HepG2 (cell line): Measurements from ENCODE around the gene SMDT1. TPM values are rescaled to one million over a fixed set of nuclear protein-coding genes. Genes with fewer than 3 reads are reported as not detected.

Experiments used
- ATAC-seq: fragments of 200-7000 bp; cut with Tn5 transposase; 3 replicates; pipeline ENCODE4 v1.9.1; 2020; ENCODE audit warnings: mild to moderate bottlenecking, moderate library complexity
- BruUV-seq: library from RNA; stranded (reverse); fragments of 400-500 nt; replicated peaks from 2 replicates; lab custom pipeline; 2021; lab: Mats Ljungman, UMichigan
- CTCF ChIA-PET: fragments of 300-600 bp; formaldehyde crosslinking; extraction: SDS; loops from one replicate; lab custom pipeline; 2021; ENCODE audit warnings: low total read pairs, inconsistent platforms, low intra/inter-chr PET ratio; lab: Yijun Ruan, JAX
- POLR2A ChIA-PET: fragments of 350-600 bp; sonication (Branson Sonifier 250); formaldehyde crosslinking; loops from one replicate; lab custom pipeline; 2020; ENCODE audit warnings: antibody characterized with exemption, inconsistent platforms; lab: Yijun Ruan, JAX
- DNase-seq: peaks from one replicate; pipeline ENCODE4 v3.0.0-alpha.2; 2015; ENCODE audit warnings: low spot score
- FAIRE-seq: peaks from 3 replicates; lab custom pipeline; 2011; peaks lifted over from hg19 to GRCh38; lab: Jason Lieb, UNC
- H2AFZ ChIP-seq: one replicate; pipeline ENCODE4 v1.6.1; 2011; ENCODE audit warnings: low read length, inconsistent platforms
- H3K27ac ChIP-seq: fragments of 300-600 bp; 3 replicates; pipeline ENCODE4 v1.8.0; 2011; ENCODE audit warnings: mixed run types, mild to moderate bottlenecking, mixed read lengths, low read length, inconsistent platforms; ENCODE audit not compliant: insufficient read depth; ENCODE audit errors: extremely low read length
- H3K27me3 ChIP-seq, 2 experiments: fragments of 200-600 bp in 1 of 2; 2 replicates in 1 of 2; 3 replicates in 1 of 2; pipeline versions ENCODE4 v1.6.0 to v1.8.0; 2011; ENCODE audit warnings: low read length in 2 of 2, mild to moderate bottlenecking in 2 of 2, moderate library complexity in 2 of 2, inconsistent platforms in 1 of 2; ENCODE audit not compliant: insufficient read depth in 2 of 2, control insufficient read depth in 1 of 2
- H3K36me3 ChIP-seq, 2 experiments: fragments of 200-600 bp in 1 of 2; replicated peaks in 1 of 2; 2 replicates in 1 of 2; 3 replicates in 1 of 2; pipeline versions ENCODE4 v1.5.1 to v1.8.0; 2011; ENCODE audit warnings: low read length in 2 of 2, inconsistent platforms in 1 of 2; ENCODE audit not compliant: insufficient read depth in 2 of 2, control insufficient read depth in 1 of 2
- H3K4me1 ChIP-seq: 2 replicates; pipeline ENCODE4 v1.5.1; 2012; ENCODE audit warnings: low read length, inconsistent platforms; ENCODE audit not compliant: insufficient read depth
- H3K4me2 ChIP-seq: 2 replicates; pipeline ENCODE4 v1.6.0; 2011; ENCODE audit warnings: low read depth, low read length, inconsistent platforms
- H3K4me3 ChIP-seq, 3 experiments: fragments of 200-600 bp in 1 of 3; sonication (generic), shearing (Covaris generic) in 1 of 3; replicated peaks in 1 of 3; 2 replicates each; pipeline ENCODE4 v1.5.1; 2011 to 2016; ENCODE audit warnings: low read length in 3 of 3, inconsistent platforms in 2 of 3, low read depth in 2 of 3, mild to moderate bottlenecking in 2 of 3, control low read depth in 1 of 3, mixed read lengths in 1 of 3; ENCODE audit not compliant: insufficient read depth in 1 of 3
- H3K79me2 ChIP-seq: one replicate; pipeline ENCODE4 v1.6.1; 2011; ENCODE audit warnings: low read length, inconsistent platforms; ENCODE audit not compliant: insufficient read depth
- H3K9ac ChIP-seq: 2 replicates; pipeline ENCODE4 v1.6.0; 2011; ENCODE audit warnings: mild to moderate bottlenecking, low read depth, low read length, inconsistent platforms; ENCODE audit not compliant: insufficient read depth
- H3K9me3 ChIP-seq: 2 replicates; pipeline ENCODE4 v1.5.1; 2012; ENCODE audit warnings: mild to moderate bottlenecking, low read length
- H4K20me1 ChIP-seq: 2 replicates; pipeline ENCODE4 v1.6.0; 2011; ENCODE audit warnings: inconsistent platforms, mild to moderate bottlenecking, low read length, moderate library complexity; ENCODE audit not compliant: insufficient read depth
- HOXA7 ChIP-seq: sonication (generic); formaldehyde crosslinking; IDR thresholded peaks from 2 replicates; pipeline ENCODE4 v1.8.1; 2022; ENCODE audit warnings: mild to moderate bottlenecking, missing genetic modification reagents, moderate library complexity
- MATR3 ChIP-seq: sonication (generic); formaldehyde crosslinking; IDR thresholded peaks from 2 replicates; pipeline ENCODE4 v1.4.0; 2020; ENCODE audit warnings: missing genetic modification reagents
- MEIS2 ChIP-seq: sonication (generic); formaldehyde crosslinking; IDR thresholded peaks from 2 replicates; pipeline ENCODE4 v1.9.0; 2021; ENCODE audit warnings: mild to moderate bottlenecking, missing genetic modification reagents
- MIER2 ChIP-seq: IDR thresholded peaks from 2 replicates; pipeline ENCODE4 v1.6.1; 2016; ENCODE audit warnings: missing biosample characterization, missing genetic modification reagents
- NCOA1 ChIP-seq: sonication (generic); formaldehyde crosslinking; IDR thresholded peaks from 2 replicates; pipeline ENCODE4 v1.9.0; 2021; ENCODE audit warnings: missing genetic modification reagents
- SRSF9 ChIP-seq: fragments of 200-400 bp; formaldehyde crosslinking; IDR thresholded peaks from 2 replicates; pipeline ENCODE4 v1.6.1; 2018; ENCODE audit warnings: borderline replicate concordance, mild to moderate bottlenecking, low read depth, low read length; ENCODE audit not compliant: insufficient read depth, poor library complexity, severe bottlenecking
- ZBTB10 ChIP-seq: sonication (generic); formaldehyde crosslinking; IDR thresholded peaks from 2 replicates; pipeline ENCODE4 v1.4.0; 2020; ENCODE audit warnings: missing genetic modification reagents, borderline replicate concordance
- ZBTB33 ChIP-seq: sonication (generic); formaldehyde crosslinking; IDR thresholded peaks from 2 replicates; pipeline ENCODE4 v1.4.0; 2020; ENCODE audit warnings: missing genetic modification reagents
- ZNF12 ChIP-seq: sonication (generic); formaldehyde crosslinking; IDR thresholded peaks from 2 replicates; pipeline ENCODE4 v1.5.0; 2020; ENCODE audit warnings: missing genetic modification reagents
- ZNF121 ChIP-seq: sonication (generic); formaldehyde crosslinking; IDR thresholded peaks from 2 replicates; pipeline ENCODE4 v1.5.0; 2020; ENCODE audit warnings: mild to moderate bottlenecking, missing genetic modification reagents
- ZNF20 ChIP-seq: sonication (generic); formaldehyde crosslinking; IDR thresholded peaks from 2 replicates; pipeline ENCODE4 v1.4.0; 2020; ENCODE audit warnings: mild to moderate bottlenecking, moderate library complexity, missing genetic modification reagents
- ZNF605 ChIP-seq: sonication (generic); formaldehyde crosslinking; IDR thresholded peaks from 2 replicates; pipeline ENCODE4 v1.8.0; 2022; ENCODE audit warnings: mild to moderate bottlenecking, missing genetic modification reagents
- ZNF878 ChIP-seq: sonication (generic); formaldehyde crosslinking; IDR thresholded peaks from 2 replicates; pipeline ENCODE4 v1.8.1; 2023; ENCODE audit warnings: mild to moderate bottlenecking, missing genetic modification reagents, moderate library complexity
- WGBS: methylation state at CpG from one replicate; pipeline ENCODE4 v1.1.6; 2017; ENCODE audit warnings: low lambda C conversion rate; 5-methylcytosine and 5-hydroxymethylcytosine counted together
- in situ Hi-C: cut with HindIII; loops from 2 replicates; pipeline ENCODE4 v1.10.0; 2017; ENCODE audit warnings: low pct_unique_long_range_greater_than_20kb; ENCODE audit not compliant: extremely low pct_ligation_motif_present
- intact Hi-C: fragments of 100-400 bp; cut with micrococcal nuclease; formaldehyde crosslinking; loops from one replicate; pipeline ENCODE4 v1.10.0; 2022; ENCODE audit not compliant: unreplicated experiment
- polyA plus RNA-seq, 8 experiments: library from polyadenylated mRNA; depleted of rRNA in 3 of 8; stranded (reverse) in 7 of 8; unstranded in 1 of 8; fragments of >200 nt; fragmentation: Illumina TruSeq in 4 of 8; extraction: Trizol in 4 of 8; gene quantifications; 2 replicates each; pipeline versions ENCODE4 v1.2.1 to v1.2.3, GENCODE V29; 2011 to 2016; ENCODE audit warnings: low read depth in 4 of 8, missing spikeins in 1 of 8, mixed read lengths in 1 of 8; ENCODE audit not compliant: insufficient read depth in 1 of 8
- total RNA-seq, 5 experiments: library from RNA; depleted of rRNA; stranded (reverse); fragments of >200 nt; fragmentation: Illumina TruSeq; extraction: Trizol; gene quantifications; 2 replicates each; pipeline ENCODE4 v1.2.3, GENCODE V29; 2016; ENCODE audit warnings: low read depth in 1 of 5

Gene SMDT1
- total and polyA plus RNA-seq, 2 of the 13 experiments (the other 11 are each of a cell fraction or from before 2014, with no cell fraction given): 8.3 to 26.6 TPM

- no peak for TF ChIP-seq HOXA7 (CRISPR knock-in tag)
These were observed 6.7 kb upstream of the SMDT1 start (continued) for GRCh38 chr22:42072606-42073330.

- no peak for DNase-seq
- ChIA-PET POLR2A (no interaction called here), CTCF (no interaction called here)
- no peak for FAIRE-seq
- intact Hi-C loops: no loop called here
- no peaks in the 10 kb centered on the region for H3K9me3 ChIP-seq
- no peaks in the 10 kb centered on the region for H4K20me1 ChIP-seq
- in situ Hi-C loops: loop anchor here (5.0 kb wide), 1 partner anchor 106 kb away; the partner anchor contains the start of gene SEPTIN3
- ATAC-seq: no peak
- no peak overlapping the region for H2AFZ ChIP-seq
- H3K36me3 ChIP-seq: no peaks in the 10 kb centered on the region
- no peak overlapping the region for H3K4me2 ChIP-seq
- H3K79me2 ChIP-seq: no peaks in the 10 kb centered on the region
- H3K27me3 ChIP-seq: no peaks in the 10 kb centered on the region; a peak in 1 of 5 replicates
- H3K9ac ChIP-seq: no peak overlapping the region
- TF ChIP-seq ZNF121 (no peak), ZNF605 (no peak), ZNF20 (CRISPR knock-in tag) (no peak), SRSF9 (no peak), NCOA1 (no peak), MATR3 (CRISPR knock-in tag) (no peak), ZNF878 (CRISPR knock-in tag) (no peak), MEIS2 (CRISPR knock-in tag) (no peak), ZNF12 (no peak), ZBTB10 (CRISPR knock-in tag) (no peak), MIER2 (no peak), ZBTB33 (CRISPR knock-in tag) (no peak)
- no peak overlapping the region for H3K27ac ChIP-seq
- no TSS peak for BruUV-seq
- peaks cover 44% of the 10 kb centered on the region for H3K4me1 ChIP-seq
- no peak overlapping the region for H3K4me3 ChIP-seq
- WGBS: 86% methylated on average over 6 of the region's 14 CpGs
These were observed 5.9 kb upstream of the SMDT1 start for GRCh38 chr22:42073621-42074041.
